ENCODE results near the gene MBD4. TPM values are rescaled to one million over a fixed set of nuclear protein-coding genes. Genes with fewer than 3 reads are reported as not detected.
"Not testable (repeated sequence)": the region's sequence is repeated elsewhere in the genome, so short reads cannot be mapped to it uniquely, and the experiment has no call there.

Gene MBD4
- total RNA-seq, 2 experiments from 2014 or later: 46.3 to 74.6 TPM

DNA sequence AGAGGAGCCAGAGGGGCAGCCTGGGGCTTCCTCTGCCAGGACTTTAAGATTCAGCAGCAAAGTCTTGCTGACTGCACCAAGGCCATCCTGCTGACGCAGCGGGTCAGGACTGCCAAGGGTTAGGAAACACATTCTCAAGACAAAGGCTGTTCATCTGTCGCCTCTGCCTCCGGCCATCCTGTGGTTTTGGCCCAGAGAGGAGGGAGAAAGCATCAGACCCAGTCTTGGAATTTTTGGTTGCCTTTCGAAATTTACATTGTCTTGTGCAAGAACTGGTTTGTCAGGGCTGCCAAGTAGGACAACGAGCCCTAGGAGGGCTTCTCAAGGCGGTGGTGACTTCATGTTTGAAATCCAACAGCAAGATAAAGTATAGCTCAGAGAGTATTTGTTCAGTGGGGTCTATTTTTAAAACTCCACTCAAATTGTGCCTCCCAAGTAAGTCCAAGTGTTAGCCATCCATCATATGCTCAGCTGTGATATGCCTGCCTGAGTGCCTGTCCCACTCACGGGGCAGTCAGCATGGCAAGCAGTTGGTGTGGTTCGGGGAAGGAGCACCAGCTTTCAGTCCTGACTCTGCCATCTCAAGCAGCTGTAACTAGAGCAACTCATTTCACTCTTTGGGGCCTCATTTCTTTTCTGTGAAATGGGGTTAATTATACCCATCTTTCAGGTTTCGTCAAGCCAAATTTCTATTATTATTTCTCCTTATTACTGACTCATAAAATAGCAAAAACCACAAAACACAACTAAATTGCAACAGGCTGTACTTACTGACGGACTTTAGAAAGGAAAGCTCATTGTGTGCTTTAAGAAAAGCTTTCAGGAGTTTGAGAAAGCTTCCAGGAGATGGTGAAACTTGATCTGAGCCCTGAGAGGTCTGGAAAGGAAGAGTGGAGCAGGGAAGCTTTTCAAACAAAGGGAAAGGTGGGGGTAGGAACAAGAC lies 46.2 kb upstream of the MBD4 start:
- H3K4me1 ChIP-seq (ENCODE audit: insufficient read depth, low read length, poor library complexity, severe bottlenecking): no peaks in the 10 kb centered on the region
- ChIA-PET POLR2A (interaction anchor here (1.5 kb wide), 1 partner anchor 16 kb away, joined by 3 read pairs; no protein-coding TSS in a partner anchor), CTCF (ENCODE audit: unreplicated experiment) (interaction anchor here (1.0 kb wide), 1 partner anchor 102 kb away, joined by 3 read pairs; no protein-coding TSS in a partner anchor)
- no peak overlapping the region for H3K27ac ChIP-seq (ENCODE audit: low read depth, low read length, poor library complexity, severe bottlenecking)
- no TSS peak for BruUV-seq (replicated peaks)
- no peaks in the 10 kb centered on the region for H3K9me2 ChIP-seq (ENCODE audit: insufficient read depth, low read length)
- intact Hi-C loops (cut with micrococcal nuclease; ENCODE audit: unreplicated experiment): no loop called here
- no peaks in the 10 kb centered on the region for H3K9me3 ChIP-seq (ENCODE audit: low read length)
- DNase-seq (ENCODE audit: low spot score): no peak
- H3K79me2 ChIP-seq (ENCODE audit: insufficient read depth, low read depth, low read length): no peaks in the 10 kb centered on the region
- no peaks in the 10 kb centered on the region for H4K20me1 ChIP-seq (ENCODE audit: insufficient read depth, low read length)
- no peak for TF ChIP-seq EZH2phosphoT487 (IDR thresholded peaks at IDR 0.05; ENCODE audit: borderline replicate concordance, low read depth, low read length)
- TF ChIP-seq, protein P1, sequence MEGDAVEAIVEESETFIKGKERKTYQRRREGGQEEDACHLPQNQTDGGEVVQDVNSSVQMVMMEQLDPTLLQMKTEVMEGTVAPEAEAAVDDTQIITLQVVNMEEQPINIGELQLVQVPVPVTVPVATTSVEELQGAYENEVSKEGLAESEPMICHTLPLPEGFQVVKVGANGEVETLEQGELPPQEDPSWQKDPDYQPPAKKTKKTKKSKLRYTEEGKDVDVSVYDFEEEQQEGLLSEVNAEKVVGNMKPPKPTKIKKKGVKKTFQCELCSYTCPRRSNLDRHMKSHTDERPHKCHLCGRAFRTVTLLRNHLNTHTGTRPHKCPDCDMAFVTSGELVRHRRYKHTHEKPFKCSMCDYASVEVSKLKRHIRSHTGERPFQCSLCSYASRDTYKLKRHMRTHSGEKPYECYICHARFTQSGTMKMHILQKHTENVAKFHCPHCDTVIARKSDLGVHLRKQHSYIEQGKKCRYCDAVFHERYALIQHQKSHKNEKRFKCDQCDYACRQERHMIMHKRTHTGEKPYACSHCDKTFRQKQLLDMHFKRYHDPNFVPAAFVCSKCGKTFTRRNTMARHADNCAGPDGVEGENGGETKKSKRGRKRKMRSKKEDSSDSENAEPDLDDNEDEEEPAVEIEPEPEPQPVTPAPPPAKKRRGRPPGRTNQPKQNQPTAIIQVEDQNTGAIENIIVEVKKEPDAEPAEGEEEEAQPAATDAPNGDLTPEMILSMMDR (conservative IDR thresholded peaks at IDR 0.05; ENCODE audit: low read length): no peak
- H2AFZ ChIP-seq (ENCODE audit: low read length): no peak overlapping the region
- peaks cover 7% of the 10 kb centered on the region for H3K36me3 ChIP-seq (ENCODE audit: insufficient read depth, low read length)
- no peak overlapping the region for H3K4me2 ChIP-seq (ENCODE audit: low read length)
- no peak overlapping the region for H3K4me3 ChIP-seq (ENCODE audit: low read depth, low read length, poor library complexity, severe bottlenecking)

DNA sequence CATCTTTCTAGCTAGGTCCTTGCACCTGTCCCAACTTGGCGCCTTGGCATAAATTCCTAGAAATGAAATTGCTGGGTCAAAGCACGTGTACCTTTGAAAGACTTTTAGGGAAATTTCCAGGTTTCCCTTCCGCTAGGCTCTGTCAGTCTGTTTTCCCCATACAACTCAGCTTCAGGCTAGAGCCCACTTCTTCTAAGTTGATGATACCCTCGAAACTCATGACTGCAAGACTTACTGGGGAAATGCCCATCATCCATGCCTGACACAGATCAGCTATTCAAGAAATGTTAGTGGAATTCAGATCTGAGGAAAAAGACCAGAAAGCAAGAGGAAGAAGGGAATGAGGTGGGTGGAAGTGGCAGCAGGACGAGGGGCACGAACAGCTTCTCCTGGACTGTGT lies 45.4 kb upstream of the MBD4 start:
- H4K20me1 ChIP-seq (ENCODE audit: insufficient read depth, low read length); CTCF ChIA-PET (ENCODE audit: unreplicated experiment); H3K4me2 ChIP-seq (ENCODE audit: low read length); intact Hi-C loops (cut with micrococcal nuclease; ENCODE audit: unreplicated experiment); H3K4me1 ChIP-seq (ENCODE audit: insufficient read depth, low read length, poor library complexity, severe bottlenecking); H2AFZ ChIP-seq (ENCODE audit: low read length); H3K79me2 ChIP-seq (ENCODE audit: insufficient read depth, low read depth, low read length); DNase-seq (ENCODE audit: low spot score); H3K9me2 ChIP-seq (ENCODE audit: insufficient read depth, low read length); BruUV-seq (replicated peaks); H3K9me3 ChIP-seq (ENCODE audit: low read length); H3K27ac ChIP-seq (ENCODE audit: low read depth, low read length, poor library complexity, severe bottlenecking); H3K4me3 ChIP-seq (ENCODE audit: low read depth, low read length, poor library complexity, severe bottlenecking): not testable (repeated sequence)
- peaks cover 14% of the 10 kb centered on the region for H3K36me3 ChIP-seq (ENCODE audit: insufficient read depth, low read length)
- POLR2A ChIA-PET: interaction anchor here (1.5 kb wide), 1 partner anchor 15 kb away, joined by 3 read pairs; no protein-coding TSS in a partner anchor

DNA sequence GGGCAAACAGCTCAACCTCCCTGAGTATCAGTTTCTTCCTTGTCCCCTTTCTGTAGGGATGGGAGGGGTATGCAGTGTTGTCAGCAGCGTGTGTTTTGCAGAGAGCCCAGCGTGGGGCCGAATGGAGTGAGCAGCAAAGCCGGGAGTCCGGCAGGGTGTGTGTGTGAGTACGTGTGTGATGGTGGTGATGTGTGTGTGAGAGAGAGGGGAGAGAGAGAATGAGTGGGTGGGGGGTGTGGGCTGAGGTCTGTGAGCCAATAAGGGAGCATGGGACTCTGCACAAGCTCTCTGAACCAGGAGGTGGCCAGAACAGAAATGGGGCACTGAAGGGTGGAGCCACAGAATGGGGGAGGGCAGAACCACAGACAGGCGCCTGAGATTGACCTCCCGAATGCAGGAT lies 44.1 kb upstream of the MBD4 start:
- no TSS peak for BruUV-seq (replicated peaks)
- ChIA-PET POLR2A (no interaction called here), CTCF (ENCODE audit: unreplicated experiment) (no interaction called here)
- DNase-seq (ENCODE audit: low spot score): no peak
- Histone ChIP-seq H4K20me1 (ENCODE audit: insufficient read depth, low read length) (no peaks in the 10 kb centered on the region), H3K4me3 (ENCODE audit: low read depth, low read length, poor library complexity, severe bottlenecking) (no peak overlapping the region), H3K36me3 (ENCODE audit: insufficient read depth, low read length) (peaks cover 23% of the 10 kb centered on the region), H3K27ac (ENCODE audit: low read depth, low read length, poor library complexity, severe bottlenecking) (no peak overlapping the region), H3K4me1 (ENCODE audit: insufficient read depth, low read length, poor library complexity, severe bottlenecking) (no peaks in the 10 kb centered on the region), H3K4me2 (ENCODE audit: low read length) (no peak overlapping the region), H3K9me2 (ENCODE audit: insufficient read depth, low read length) (no peaks in the 10 kb centered on the region), H2AFZ (ENCODE audit: low read length) (no peak overlapping the region), H3K79me2 (ENCODE audit: insufficient read depth, low read depth, low read length) (no peaks in the 10 kb centered on the region), H3K9me3 (ENCODE audit: low read length) (no peaks in the 10 kb centered on the region)
- intact Hi-C loops (cut with micrococcal nuclease; ENCODE audit: unreplicated experiment): no loop called here
- TF ChIP-seq, protein P1 (conservative IDR thresholded peaks at IDR 0.05; ENCODE audit: low read length): no peak
- TF ChIP-seq EZH2phosphoT487 (IDR thresholded peaks at IDR 0.05; ENCODE audit: borderline replicate concordance, low read depth, low read length): no peak
